ENCODE results near the gene ZNF77. TPM values are rescaled to one million over a fixed set of nuclear protein-coding genes. Genes with fewer than 3 reads are reported as not detected.
A peak's percentile ranks its signal among the peaks of the same experiment; 100 is the strongest.
"Not testable (repeated sequence)": the region's sequence is repeated elsewhere in the genome, so short reads cannot be mapped to it uniquely, and the experiment has no call there.

Gene ZNF77
- total RNA-seq, 3 donors from 2014 or later (not counting 1 experiment from before 2014, with no cell fraction given), result 6.0 to 9.2 (median 6.8) TPM

- intact Hi-C loops (cut with micrococcal nuclease), result loop anchor here (5.0 kb wide), 1 partner anchor 43 kb away; the partner anchor contains the start of gene ZNF57
- TF ChIP-seq, protein P1, sequence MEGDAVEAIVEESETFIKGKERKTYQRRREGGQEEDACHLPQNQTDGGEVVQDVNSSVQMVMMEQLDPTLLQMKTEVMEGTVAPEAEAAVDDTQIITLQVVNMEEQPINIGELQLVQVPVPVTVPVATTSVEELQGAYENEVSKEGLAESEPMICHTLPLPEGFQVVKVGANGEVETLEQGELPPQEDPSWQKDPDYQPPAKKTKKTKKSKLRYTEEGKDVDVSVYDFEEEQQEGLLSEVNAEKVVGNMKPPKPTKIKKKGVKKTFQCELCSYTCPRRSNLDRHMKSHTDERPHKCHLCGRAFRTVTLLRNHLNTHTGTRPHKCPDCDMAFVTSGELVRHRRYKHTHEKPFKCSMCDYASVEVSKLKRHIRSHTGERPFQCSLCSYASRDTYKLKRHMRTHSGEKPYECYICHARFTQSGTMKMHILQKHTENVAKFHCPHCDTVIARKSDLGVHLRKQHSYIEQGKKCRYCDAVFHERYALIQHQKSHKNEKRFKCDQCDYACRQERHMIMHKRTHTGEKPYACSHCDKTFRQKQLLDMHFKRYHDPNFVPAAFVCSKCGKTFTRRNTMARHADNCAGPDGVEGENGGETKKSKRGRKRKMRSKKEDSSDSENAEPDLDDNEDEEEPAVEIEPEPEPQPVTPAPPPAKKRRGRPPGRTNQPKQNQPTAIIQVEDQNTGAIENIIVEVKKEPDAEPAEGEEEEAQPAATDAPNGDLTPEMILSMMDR (IDR thresholded peaks at IDR 0.05), result no peak
- peaks cover 25% of the 10 kb centered on the region for H3K4me1 ChIP-seq (ENCODE audit: control insufficient read depth, insufficient read depth, low read length)
- Mint-ChIP-seq H3K36me3 (no peaks in the 10 kb centered on the region), H3K27ac (peak overlapping the region; percentile 95 to 99), H3K4me3 (peak overlapping the region; percentile 97), H3K9me3 (no peaks in the 10 kb centered on the region), H3K27me3 (ENCODE audit: low read depth in 2 of 2) (no peaks in the 10 kb centered on the region), H3K4me1 (peaks cover 33 to 42% of the 10 kb centered on the region in 2 donors)
- 57% methylated on average over 17 of the region's 17 CpGs for WGBS (ENCODE audit: insufficient coverage)
- peak overlapping the region; percentile 97 for H3K27ac ChIP-seq (ENCODE audit: low read length)
- no peak for ATAC-seq
- H3K27me3 ChIP-seq (ENCODE audit: control insufficient read depth, insufficient read depth, low read length), result no peaks in the 10 kb centered on the region
- H3K4me3 ChIP-seq (ENCODE audit: low read length), result peak overlapping the region; percentile 99
- H3K9me3 ChIP-seq (ENCODE audit: control insufficient read depth, insufficient read depth, low read length), result no peaks in the 10 kb centered on the region
- H3K36me3 ChIP-seq (ENCODE audit: control insufficient read depth, insufficient read depth, low read length), result no peaks in the 10 kb centered on the region
- DNase-seq, result no peak
Measured at GRCh38 chr19:2945575-2946184, 909 bp upstream of the ZNF77 start.

- peaks cover 17% of the 10 kb centered on the region for H3K4me1 ChIP-seq (ENCODE audit: control insufficient read depth, insufficient read depth, low read length)
- Mint-ChIP-seq H3K27ac (peak overlapping the region; percentile 95 to 99), H3K36me3 (no peaks in the 10 kb centered on the region), H3K9me3 (no peaks in the 10 kb centered on the region), H3K27me3 (ENCODE audit: low read depth in 2 of 2) (no peaks in the 10 kb centered on the region), H3K4me1 (peaks cover 20 to 29% of the 10 kb centered on the region in 2 donors), H3K4me3 (peak overlapping the region; percentile 97)
- TF ChIP-seq, protein P1 (IDR thresholded peaks at IDR 0.05), result no peak
- no peak for DNase-seq
- H3K27ac ChIP-seq (ENCODE audit: low read length), result peak overlapping the region; percentile 97
- no peaks in the 10 kb centered on the region for H3K9me3 ChIP-seq (ENCODE audit: control insufficient read depth, insufficient read depth, low read length)
- peaks cover 2% of the 10 kb centered on the region for H3K36me3 ChIP-seq (ENCODE audit: control insufficient read depth, insufficient read depth, low read length)
- WGBS (ENCODE audit: insufficient coverage), result 4% methylated on average over 23 of the region's 23 CpGs
- no peak for ATAC-seq
- no peaks in the 10 kb centered on the region for H3K27me3 ChIP-seq (ENCODE audit: control insufficient read depth, insufficient read depth, low read length)
- peak overlapping the region; percentile 99 for H3K4me3 ChIP-seq (ENCODE audit: low read length)
- intact Hi-C loops (cut with micrococcal nuclease), result no loop called here
Measured at GRCh38 chr19:2944403-2944774, 382 bp downstream of the ZNF77 start.

GRCh38 chr19:2942928-2943640, 1.7 kb downstream of the ZNF77 start:
- ATAC-seq (no peak), DNase-seq (no peak)
- no peak overlapping the region for H3K27ac ChIP-seq (ENCODE audit: low read length)
- Mint-ChIP-seq H3K36me3 (no peaks in the 10 kb centered on the region), H3K4me3 (peak overlapping the region; percentile 61), H3K27ac (peak overlapping the region in 1 of 2 donors; percentile 14), H3K4me1 (peaks cover 13 to 22% of the 10 kb centered on the region in 2 donors), H3K27me3 (ENCODE audit: low read depth in 2 of 2) (no peaks in the 10 kb centered on the region), H3K9me3 (no peaks in the 10 kb centered on the region)
- TF ChIP-seq, protein P1 (IDR thresholded peaks at IDR 0.05), result no peak
- H3K36me3 ChIP-seq (ENCODE audit: control insufficient read depth, insufficient read depth, low read length), result peaks cover 3% of the 10 kb centered on the region
- H3K9me3 ChIP-seq (ENCODE audit: control insufficient read depth, insufficient read depth, low read length), result no peaks in the 10 kb centered on the region
- H3K27me3 ChIP-seq (ENCODE audit: control insufficient read depth, insufficient read depth, low read length), result no peaks in the 10 kb centered on the region
- H3K4me1 ChIP-seq (ENCODE audit: control insufficient read depth, insufficient read depth, low read length), result peaks cover 16% of the 10 kb centered on the region
- no peak overlapping the region for H3K4me3 ChIP-seq (ENCODE audit: low read length)
- WGBS (ENCODE audit: insufficient coverage), result 91% methylated on average over 14 of the region's 14 CpGs
- intact Hi-C loops (cut with micrococcal nuclease), result no loop called here

DNA sequence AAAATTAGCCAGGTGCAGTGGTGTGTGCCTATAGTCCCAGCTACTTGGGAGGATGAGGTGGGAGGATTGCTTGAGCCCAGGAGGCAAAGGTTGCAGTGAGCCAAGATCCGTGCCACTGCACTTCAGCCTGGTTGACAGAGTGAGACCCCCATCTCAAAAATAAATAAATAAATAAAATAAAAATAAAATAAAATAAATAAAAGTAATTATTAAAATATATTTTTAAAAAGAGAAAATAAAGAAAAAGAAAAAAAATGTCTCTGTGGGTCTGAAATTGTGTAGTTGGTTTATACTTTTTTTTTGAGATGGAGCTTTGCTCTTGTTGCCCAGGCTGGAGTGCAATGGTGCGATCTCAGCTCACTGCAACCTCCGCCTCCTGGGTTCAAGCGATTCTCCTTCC, 8.9 kb downstream of the ZNF77 start:
- H3K9me3 Mint-ChIP-seq, result peaks cover 9 to 10% of the 10 kb centered on the region in 2 donors
- H3K27ac Mint-ChIP-seq; H3K4me3 Mint-ChIP-seq; H3K27me3 Mint-ChIP-seq (ENCODE audit: low read depth in 2 of 2); DNase-seq; intact Hi-C loops (cut with micrococcal nuclease); H3K27ac ChIP-seq (ENCODE audit: low read length); H3K4me3 ChIP-seq (ENCODE audit: low read length); ATAC-seq; H3K4me1 Mint-ChIP-seq; H3K4me1 ChIP-seq (ENCODE audit: control insufficient read depth, insufficient read depth, low read length); H3K27me3 ChIP-seq (ENCODE audit: control insufficient read depth, insufficient read depth, low read length): not testable (repeated sequence)
- peaks cover 31% of the 10 kb centered on the region for H3K9me3 ChIP-seq (ENCODE audit: control insufficient read depth, insufficient read depth, low read length)
- peaks cover 27% of the 10 kb centered on the region for H3K36me3 ChIP-seq (ENCODE audit: control insufficient read depth, insufficient read depth, low read length)
- WGBS (ENCODE audit: insufficient coverage), result 96% methylated on average over 3 of the region's 4 CpGs
- peaks cover 26% of the 10 kb centered on the region for H3K36me3 Mint-ChIP-seq
